ENCODE data around the gene SLC2A13.
"Not testable (repeated sequence)": the region's sequence is repeated elsewhere in the genome, so short reads cannot be mapped to it uniquely, and the experiment has no call there.

Gene SLC2A13

DNA sequence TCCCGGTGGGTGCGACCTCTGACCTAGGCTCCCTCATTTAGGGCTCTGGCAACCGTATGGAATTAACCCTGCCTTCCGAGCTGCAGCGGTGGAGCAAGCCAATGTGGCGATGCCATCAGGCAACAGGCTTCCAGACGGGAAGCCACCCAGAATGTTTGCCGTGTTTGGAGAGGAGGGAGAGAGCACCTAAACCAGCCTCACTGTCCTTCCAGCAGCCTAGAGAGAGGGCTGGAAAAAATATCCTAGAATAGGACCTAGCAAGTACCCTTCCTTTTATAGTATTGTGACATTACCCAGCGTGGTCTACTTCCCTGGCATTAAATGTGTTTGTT lies 287 bp upstream of the SLC2A13 start:
- DNase-seq (ENCODE audit: low read depth in 2 of 2, low spot score in 1 of 2): no peak

DNA sequence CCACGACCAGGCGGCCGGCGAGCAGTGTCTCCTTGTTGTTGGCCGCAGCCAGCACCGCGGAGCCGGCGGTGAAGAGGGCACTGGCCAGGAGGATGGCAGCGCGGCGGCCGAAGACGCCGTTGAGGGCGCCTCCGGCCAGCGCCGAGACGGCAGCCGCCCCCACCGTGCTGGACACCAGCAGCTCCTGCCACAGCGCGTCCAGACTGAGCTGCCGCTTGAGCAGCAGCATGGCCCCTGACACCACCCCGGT lies 691 bp downstream of the SLC2A13 start:
- DNase-seq (ENCODE audit: low read depth in 2 of 2, low spot score in 1 of 2): no peak

DNA sequence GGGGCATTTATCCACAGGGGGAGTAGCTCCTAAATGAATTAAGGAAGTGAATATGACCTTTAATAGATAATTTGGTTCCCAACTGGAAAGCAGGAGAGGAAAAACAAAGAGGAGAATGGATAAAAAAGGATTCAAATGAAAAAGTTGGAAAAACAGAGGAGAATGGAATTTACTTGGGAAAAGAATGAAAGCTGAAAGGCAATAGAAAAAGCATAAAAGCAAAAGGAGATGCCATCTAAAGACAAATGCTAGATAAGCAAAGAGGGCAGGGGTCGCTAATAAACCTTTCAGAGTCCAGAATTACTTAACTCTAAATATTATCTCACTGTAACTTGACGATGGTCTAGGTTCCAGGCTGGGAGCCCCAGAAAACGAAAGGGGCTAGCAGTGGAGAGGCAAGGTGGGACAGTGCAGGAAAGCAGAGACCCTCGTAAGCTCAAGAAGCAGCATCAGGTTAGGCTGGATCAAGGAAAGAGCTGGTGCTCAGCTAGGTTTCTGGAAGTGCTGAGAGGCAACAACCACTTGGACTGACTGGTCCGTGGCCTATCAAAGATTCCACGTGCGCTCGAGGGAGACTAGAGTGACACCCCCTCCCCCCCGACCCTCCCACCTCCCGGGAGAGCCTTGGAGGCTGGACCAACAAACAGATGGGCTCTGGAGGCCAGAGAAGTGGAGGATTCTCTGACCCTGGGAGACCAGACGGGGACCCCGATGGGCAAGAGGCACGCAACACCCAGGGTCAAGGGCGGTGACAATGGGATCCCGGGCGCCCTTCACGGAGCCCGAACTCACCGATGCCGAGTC lies 1.2 kb downstream of the SLC2A13 start:
- DNase-seq (ENCODE audit: low read depth in 2 of 2, low spot score in 1 of 2): no peak

DNA sequence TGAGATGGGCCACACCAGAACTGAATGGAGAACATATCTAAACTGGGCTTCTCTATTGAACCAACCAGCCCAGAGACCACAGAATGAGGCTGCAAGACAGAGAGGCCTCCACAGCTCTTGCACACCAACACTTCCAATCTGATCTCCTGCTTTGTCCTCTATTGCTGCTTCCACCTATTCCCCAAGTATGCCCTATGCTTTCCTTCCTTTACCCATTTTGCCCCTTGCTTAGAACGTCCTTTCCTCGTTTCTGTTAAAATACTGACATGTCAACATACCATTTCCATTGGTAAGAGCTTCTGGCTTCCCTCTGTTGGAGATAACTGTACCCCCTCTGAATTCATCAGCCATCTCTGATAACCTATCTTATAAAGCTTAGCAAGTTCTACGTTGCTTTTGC lies 2.8 kb downstream of the SLC2A13 start:
- DNase-seq (ENCODE audit: low read depth in 2 of 2, low spot score in 1 of 2): no peak

DNA sequence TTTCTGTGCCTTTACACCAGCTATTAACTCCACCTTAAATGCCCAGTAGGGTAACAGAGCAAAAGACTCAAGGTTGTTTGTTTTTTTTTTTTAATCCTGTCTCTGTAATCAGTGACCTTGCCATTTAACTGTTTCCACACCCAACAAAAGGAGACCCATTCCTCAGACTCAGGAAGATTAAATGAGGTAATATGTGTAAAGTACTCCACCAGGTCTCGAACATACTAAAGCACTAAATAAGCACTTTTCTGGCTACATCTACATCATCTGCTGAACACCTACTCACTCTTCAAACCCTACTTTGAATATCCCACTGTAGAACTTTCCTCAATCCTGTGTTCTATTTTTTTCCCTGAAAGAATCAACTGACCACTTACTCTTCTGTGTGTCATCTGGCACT lies 4.1 kb downstream of the SLC2A13 start:
- no peak for DNase-seq (ENCODE audit: low read depth in 2 of 2, low spot score in 1 of 2)

DNA sequence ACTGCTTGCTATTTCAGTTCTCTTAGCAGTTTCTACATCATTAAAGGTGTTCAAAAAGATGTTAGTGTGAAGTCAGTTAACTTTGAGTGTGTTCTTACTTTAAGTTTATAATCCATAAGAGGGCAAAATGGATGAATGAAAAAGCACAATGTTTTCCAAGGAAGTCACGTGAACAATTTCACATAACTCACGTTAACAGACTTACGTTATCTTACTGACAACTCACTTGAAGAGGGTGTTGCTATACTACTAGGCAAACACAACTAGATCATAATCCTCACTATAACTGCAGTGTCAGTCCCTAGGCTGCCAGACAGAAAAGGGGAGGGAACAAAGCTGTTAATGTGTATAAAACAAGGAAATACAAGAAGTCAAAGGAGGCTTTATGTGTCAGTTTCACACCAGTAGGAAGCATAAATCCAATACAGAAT lies 6.4 kb downstream of the SLC2A13 start:
- DNase-seq (ENCODE audit: low read depth in 2 of 2, low spot score in 1 of 2): no peak

DNA sequence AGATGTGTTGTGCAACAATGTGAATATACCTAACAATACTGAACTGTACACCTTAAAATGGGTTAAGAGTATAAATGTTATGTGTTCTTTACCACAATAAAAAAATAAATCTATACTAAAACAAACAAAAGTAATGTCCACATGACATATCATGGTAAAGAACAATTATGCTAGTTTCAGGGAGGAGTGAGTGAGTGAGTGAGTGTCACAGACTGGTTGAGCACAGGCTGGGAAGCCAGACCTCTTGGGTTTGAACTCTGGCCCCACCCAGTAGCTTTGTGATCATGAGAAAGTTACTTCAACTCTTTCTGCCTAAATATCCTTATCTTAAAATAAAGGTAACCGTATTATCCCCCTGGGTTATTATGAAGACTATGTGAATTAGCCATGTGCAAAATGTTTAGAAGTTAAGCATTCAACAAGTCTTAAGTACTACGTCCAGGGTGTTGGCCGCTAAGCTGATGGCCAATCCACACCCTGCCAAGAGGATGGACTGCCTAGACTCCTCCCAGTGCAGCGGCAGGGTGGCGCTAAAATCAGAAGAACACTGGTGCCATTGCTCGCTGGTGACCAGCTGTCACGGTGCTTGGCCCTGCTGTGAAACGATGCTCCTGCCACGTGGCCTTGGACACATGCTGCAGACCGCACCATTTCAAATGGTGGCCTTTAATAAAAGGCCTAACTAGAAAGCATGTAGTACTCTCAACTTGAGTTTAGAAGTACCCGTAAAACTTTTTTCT lies 7.3 kb downstream of the SLC2A13 start:
- no peak for DNase-seq (ENCODE audit: low read depth in 2 of 2, low spot score in 1 of 2)

DNA sequence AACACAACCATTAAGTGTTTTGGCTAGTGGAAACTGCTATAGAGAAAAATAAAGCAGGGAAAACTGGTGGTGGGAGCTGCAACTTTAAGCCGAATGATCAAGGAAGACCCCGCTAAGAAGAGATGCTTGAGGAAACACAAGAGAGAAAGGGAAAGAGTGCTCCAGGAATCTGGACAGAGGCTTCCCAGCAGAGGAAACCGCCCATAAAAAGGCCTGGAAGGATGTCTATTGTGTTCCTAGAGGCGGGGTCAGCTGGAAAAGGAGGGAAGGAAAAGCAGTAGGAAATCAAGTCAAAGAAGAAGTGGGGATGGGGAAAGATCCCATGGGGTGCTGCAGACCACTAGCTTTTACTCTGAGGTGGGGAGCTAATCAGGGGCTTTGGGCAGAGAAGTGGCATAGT lies 12.4 kb downstream of the SLC2A13 start:
- DNase-seq (ENCODE audit: low read depth in 2 of 2, low spot score in 1 of 2): no peak

DNA sequence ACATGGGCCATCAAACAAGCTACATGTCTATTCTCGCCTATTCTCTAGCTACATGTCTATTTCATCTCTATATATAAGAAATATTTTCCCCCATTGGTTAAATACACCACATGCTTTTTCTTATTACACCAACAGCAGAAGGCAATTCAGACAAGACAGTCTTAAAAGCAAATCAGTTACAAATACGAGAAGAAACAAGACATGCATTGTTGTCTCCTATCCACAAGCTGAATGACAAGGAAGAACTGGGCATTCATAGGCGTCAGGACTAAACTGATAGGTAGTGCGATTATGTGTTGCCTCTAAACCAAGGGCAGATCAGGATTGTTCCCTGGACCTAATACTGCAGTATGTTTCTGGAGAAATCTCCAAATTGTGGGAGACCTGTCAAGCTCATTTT lies 19.4 kb downstream of the SLC2A13 start:
- DNase-seq (ENCODE audit: low read depth in 2 of 2, low spot score in 1 of 2): no peak

DNA sequence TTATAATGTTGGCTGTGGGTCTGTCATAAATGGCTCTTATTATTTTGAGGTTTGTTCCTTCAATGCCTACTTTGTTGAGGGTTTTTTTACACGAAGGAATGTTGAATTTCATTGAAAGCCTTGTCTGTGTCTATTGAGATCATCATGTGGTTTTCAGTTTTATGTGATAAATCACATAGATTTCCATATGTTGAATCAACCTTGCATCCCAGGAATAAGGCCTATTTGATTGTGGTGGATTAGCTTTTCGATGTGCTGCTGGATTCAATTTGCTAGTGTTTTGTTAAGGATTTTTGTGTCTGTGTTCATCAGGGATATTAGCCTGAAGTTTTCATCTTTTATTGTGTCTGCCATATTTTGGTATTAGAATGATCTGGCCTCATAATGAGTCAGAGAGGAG lies 27.6 kb downstream of the SLC2A13 start:
- DNase-seq (ENCODE audit: low read depth in 2 of 2, low spot score in 1 of 2): no peak

DNA sequence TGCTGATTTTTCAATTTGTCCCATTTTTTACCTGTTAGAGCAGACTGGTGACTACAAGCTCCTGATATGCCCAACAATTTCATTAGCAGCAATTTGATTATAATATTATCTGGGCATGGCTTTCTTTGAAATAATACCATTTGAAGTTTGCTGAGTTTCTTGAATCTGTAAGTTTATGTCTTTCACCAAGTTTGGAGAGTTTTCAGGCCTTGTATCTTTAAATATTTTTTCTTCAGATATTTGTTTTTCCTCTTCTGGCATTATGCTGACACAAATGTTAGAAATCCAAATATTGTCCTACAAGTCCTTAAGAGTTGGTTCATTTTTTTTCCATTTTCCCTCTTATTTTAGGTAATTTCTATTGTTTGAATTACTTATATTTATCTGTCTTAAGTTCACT lies 30.4 kb downstream of the SLC2A13 start:
- DNase-seq (ENCODE audit: low read depth in 2 of 2, low spot score in 1 of 2): no peak

DNA sequence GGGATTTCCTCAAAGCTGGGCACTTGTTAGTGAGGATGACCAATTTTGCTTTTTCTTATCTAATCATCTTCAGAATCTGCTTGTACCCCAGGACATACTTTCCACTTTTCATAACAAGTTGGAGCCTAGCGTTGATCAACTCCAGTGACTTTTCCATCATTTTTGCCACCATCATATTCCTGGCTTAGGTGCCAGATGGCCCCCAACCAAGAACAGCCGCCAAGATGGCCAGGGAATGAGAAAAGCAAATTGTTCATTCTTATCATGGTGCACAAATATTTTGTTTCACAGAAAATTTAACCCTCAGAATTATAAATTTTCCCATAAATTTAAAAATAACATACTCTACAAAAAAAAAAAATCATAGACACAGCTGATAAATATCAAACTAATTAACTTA lies 37.5 kb downstream of the SLC2A13 start:
- DNase-seq (ENCODE audit: low read depth in 2 of 2, low spot score in 1 of 2): no peak

DNA sequence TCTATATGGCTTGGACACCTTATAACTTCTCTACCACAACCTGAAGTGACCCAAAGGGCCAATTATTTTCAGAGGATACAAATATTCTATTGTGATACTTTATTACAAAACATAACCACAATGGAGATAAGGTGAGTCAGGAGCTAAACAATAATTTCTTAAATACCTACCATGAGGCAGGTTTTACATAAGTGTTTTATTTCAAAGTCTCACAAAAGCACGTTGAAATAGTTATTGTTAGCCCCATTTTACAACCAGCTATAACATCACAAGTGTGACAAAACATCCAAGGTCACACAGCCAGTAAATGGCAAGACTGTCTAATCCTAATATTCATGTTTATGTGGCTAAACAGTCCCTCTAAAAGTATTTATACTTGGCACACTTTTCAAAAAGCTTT lies 40.2 kb downstream of the SLC2A13 start:
- no peak for DNase-seq (ENCODE audit: low read depth in 2 of 2, low spot score in 1 of 2)

DNA sequence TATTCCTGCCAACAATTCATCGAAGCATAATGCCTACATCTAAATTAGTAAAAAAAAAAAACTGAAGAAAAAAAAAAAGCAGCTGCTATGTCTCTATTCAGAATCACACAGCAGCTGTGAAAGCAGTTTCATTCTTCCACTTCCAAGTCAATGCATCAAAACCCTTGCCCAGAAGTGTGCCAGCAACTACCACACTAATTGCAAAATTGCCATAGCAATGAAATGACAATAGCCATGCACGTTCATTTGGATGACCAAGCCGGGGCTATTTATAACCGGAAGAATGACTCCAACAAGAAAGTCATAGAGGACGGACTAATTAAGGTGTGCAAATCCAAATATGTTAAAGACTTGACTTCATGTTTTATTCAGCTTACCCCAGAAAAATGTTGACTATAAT lies 42.5 kb downstream of the SLC2A13 start:
- no peak for DNase-seq (ENCODE audit: low read depth in 2 of 2, low spot score in 1 of 2)

DNA sequence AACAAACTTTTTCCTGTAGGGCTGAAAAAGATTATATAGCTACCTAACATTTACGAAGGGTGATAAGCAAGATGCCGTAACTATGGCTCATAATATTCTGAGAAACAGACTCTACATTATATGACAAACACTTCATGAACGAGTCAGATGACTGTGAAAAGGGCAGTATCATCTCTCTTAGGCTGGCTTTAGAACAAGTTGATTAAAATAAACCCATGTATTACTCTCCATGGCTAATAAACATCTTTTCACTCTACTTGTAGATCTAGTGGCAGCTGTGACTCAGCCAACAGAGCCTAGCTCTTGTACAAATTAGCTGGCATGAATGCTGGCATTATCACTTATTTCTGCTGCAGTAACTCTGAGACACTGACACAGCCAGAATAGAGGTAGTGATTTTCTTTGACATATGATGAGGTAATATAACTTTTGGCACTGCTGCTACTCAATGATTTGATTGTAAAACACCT lies 47.1 kb downstream of the SLC2A13 start:
- no peak for DNase-seq (ENCODE audit: low read depth in 2 of 2, low spot score in 1 of 2)

DNA sequence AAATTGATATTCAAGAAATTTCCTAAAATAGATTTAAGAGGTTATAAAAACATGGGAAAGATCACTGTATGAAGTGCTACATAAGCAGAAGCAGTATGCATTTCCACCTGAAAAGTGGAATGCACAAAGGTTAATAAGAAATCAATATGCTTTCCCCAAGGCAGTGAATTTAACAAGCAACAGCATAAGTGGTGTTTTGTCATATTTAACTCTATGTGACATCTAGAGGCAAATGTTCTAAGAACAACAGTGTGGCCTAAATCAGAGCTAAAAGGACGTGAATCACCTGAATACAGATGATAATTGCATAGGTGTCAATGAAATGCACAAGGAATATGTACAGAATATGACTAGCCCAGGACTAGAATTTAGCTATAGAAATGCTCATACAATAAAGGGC lies 49.5 kb downstream of the SLC2A13 start:
- DNase-seq (ENCODE audit: low read depth in 2 of 2, low spot score in 1 of 2): no peak

DNA sequence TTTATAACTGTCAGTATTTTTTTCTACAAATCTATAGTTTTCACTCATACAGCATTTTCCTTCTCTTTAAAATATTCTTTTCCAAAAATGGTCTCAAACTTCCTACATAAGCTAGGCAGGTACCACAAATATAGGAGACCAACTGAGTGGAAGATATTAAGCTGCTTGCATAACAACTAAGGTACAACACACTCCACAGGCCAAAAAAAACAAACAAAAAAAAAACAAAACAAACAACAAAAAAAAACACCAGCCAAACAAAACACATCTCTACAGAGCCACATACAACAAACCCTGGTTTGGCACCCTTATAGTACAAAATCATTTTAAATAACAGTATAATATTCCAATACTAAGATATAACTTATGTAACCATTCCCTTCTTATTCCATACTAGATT lies 50.1 kb downstream of the SLC2A13 start:
- DNase-seq (ENCODE audit: low read depth in 2 of 2, low spot score in 1 of 2): no peak

DNA sequence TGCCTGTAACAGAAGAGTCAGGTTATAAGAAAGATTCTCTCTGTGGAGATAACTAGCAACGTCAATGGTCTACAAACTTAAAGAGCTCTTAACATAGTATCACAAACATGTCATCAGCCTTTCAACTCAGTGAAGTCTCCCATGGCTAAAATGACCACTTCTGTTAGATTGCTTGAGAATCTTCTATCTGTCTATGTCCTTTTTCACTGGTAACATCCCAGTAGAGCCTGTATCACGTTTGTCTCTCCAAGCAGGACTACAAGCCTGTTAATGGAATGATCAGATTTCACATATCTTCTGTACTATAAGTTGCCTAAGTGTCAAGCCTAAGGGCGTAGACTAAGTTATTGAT lies 50.7 kb downstream of the SLC2A13 start:
- DNase-seq (ENCODE audit: low read depth in 2 of 2, low spot score in 1 of 2): no peak

DNA sequence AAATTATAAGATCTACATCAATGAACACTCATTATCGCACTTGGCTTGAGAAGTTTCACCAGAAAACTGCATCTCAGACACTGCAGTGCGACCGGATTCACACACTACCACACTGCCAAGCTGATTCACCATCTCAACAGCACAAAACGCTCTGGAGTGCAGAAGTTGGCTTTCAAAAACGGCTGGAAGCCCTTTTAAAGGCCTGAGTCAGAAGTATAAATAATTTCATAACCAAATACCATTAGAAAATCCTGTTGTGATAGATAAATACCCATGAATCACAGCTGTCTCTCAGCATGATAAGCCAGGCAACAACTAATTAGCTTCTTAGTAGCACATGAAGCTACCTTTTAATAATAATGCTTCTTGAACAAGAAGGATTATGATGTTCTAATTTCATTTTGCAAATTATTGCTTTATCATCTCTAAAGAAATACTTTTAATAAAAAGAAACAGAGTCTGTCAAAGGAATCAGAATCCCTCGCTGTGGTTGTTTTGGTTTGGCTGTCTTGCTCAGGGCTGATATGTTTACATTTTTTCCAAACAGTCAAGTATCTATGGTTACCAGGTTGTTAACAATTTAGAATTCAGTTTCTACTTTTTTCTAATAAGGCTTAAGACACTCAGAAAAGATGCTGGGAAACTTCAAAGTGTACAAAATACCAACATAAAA lies 51.2 kb downstream of the SLC2A13 start:
- no peak for DNase-seq (ENCODE audit: low read depth in 2 of 2, low spot score in 1 of 2)

DNA sequence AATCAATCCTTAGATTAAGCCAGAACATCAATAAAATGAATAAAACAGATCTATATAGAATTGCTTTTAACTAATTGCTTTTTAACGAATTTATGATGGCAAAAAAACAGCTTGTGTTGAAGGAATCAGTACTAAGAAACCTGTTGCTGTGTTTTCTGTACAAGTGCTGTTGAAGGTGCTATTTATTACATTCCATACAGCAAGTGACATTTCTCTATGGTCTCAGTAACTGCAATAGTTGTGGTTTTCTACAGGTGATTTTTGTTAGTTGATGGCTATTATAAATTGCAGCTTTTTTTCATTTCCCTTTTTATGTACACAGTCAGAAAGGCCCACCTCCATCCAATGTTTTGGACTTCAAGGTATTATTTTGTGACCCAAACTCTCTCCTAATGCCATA lies 56.6 kb downstream of the SLC2A13 start:
- DNase-seq (ENCODE audit: low read depth in 2 of 2, low spot score in 1 of 2): no peak

DNA sequence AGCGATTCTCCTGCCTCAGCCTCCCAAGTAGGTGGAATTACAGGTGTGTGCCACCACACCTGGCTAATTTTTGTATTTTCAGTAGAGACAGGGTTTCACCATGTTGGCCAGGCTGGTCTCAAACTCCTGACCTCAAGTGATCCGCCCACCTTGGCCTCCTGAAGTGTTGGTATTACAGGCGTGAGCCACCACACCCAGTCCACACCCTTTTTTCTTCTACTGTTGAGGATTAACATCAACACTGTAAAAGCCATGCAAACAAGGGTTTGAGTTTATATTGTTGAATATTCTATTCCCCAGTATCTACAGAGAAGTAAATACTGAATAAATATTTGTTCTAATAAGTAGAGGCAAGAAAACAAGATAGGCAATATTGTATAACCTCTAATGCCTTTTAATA lies 58.9 kb downstream of the SLC2A13 start:
- not testable (repeated sequence) for DNase-seq (ENCODE audit: low read depth in 2 of 2, low spot score in 1 of 2)

DNA sequence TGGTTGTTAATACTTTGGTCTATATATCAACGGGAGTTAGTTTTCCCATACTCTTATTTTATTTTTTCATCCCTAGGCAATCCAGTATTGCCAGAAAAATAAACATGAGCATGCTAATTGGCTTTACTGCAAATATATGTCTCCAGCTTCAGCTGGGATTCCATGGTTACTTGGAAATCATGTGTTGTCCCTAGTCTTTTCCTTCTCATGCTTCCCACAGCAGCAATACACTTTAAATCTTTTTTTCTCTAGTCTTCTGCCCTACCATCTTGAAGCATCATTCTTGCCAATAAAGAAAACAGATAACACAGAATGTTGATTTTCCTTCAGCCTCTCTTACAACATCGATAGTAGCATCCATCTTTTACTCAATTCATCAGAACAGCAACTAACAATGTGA lies 60.2 kb downstream of the SLC2A13 start:
- DNase-seq (ENCODE audit: low read depth in 2 of 2, low spot score in 1 of 2): no peak

DNA sequence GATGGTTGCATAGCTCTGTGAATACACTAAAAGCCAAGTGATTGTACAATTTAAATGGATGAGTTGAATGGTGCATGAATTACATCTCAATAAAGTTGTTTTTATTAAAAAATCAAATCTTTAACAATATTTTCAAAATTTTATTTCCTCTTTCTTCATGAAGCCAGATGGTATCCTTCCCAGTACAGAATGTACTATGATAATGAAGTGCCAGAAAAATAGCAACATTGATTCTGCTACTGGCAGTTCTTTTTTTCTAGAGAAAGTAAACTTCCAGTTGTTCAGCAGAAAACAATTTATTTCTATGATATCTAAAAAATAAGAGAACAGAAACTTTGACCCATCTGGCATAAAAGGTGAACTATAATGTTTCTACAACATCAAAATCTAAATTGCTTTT lies 61.5 kb downstream of the SLC2A13 start:
- DNase-seq (ENCODE audit: low read depth in 2 of 2, low spot score in 1 of 2): no peak
